HG03469 (cell line): ENCODE results near the gene MAPKAPK2.

ENCODE experiments used
- ATAC-seq: cut with Tn5 transposase; IDR thresholded peaks from one replicate; pipeline ENCODE4 v1.9.1; 2021; ENCODE audit warnings: mild to moderate bottlenecking, moderate library complexity, moderate number of reproducible peaks; ENCODE audit not compliant: unreplicated experiment

Gene MAPKAPK2

GRCh38 chr1:206716870-206717673 lies 32.4 kb downstream of the MAPKAPK2 start:
- peak; percentile 45 for ATAC-seq

- no peak for ATAC-seq
Observed at GRCh38 chr1:206717674-206717989, 32.9 kb downstream of the MAPKAPK2 start.

- ATAC-seq: no peak
Observed at GRCh38 chr1:206719169-206719839, 34.6 kb downstream of the MAPKAPK2 start.

- no peak for ATAC-seq
Observed at GRCh38 chr1:206721454-206721853, 36.7 kb downstream of the MAPKAPK2 start.

GRCh38 chr1:206722751-206723461 lies 38.2 kb downstream of the MAPKAPK2 start:
- ATAC-seq: no peak

- no peak for ATAC-seq
Observed at GRCh38 chr1:206723462-206723804, 38.7 kb downstream of the MAPKAPK2 start.

GRCh38 chr1:206723805-206724472 lies 39.2 kb downstream of the MAPKAPK2 start:
- ATAC-seq: no peak

GRCh38 chr1:206725109-206725963 lies 40.6 kb downstream of the MAPKAPK2 start:
- no peak for ATAC-seq

GRCh38 chr1:206727981-206728696 lies 43.4 kb downstream of the MAPKAPK2 start:
- no peak for ATAC-seq

- ATAC-seq: no peak
Observed at GRCh38 chr1:206728697-206728987, 43.9 kb downstream of the MAPKAPK2 start.

- ATAC-seq: no peak
Observed at GRCh38 chr1:206729050-206729449, 44.3 kb downstream of the MAPKAPK2 start.

- no peak for ATAC-seq
Observed at GRCh38 chr1:206729507-206729906, 44.8 kb downstream of the MAPKAPK2 start.

GRCh38 chr1:206732508-206732907 lies 47.8 kb downstream of the MAPKAPK2 start:
- no peak for ATAC-seq

- no peak for ATAC-seq
Observed at GRCh38 chr1:206732992-206733391, 48.3 kb downstream of the MAPKAPK2 start.

GRCh38 chr1:206734499-206735142 lies 49.9 kb downstream of the MAPKAPK2 start:
- ATAC-seq: no peak

- ATAC-seq: no peak
Observed at GRCh38 chr1:206735553-206736031, 50.9 kb downstream of the MAPKAPK2 start.

- no peak for ATAC-seq
Observed at GRCh38 chr1:206736878-206737728, 52.4 kb downstream of the MAPKAPK2 start.

GRCh38 chr1:206737729-206738201 lies 53.1 kb downstream of the MAPKAPK2 start:
- no peak for ATAC-seq
